Keratinocyte (primary cell): ENCODE results near the gene ADAMTS15. TPM values are rescaled to one million over a fixed set of nuclear protein-coding genes. Genes with fewer than 3 reads are reported as not detected.

ENCODE experiments used
- DNase-seq: peaks from one replicate; pipeline ENCODE4 v3.0.0-alpha.2; 2011; ENCODE audit warnings: low read depth, missing footprints, low spot score
- FAIRE-seq: peaks from 2 replicates; lab custom pipeline; 2011; peaks lifted over from hg19 to GRCh38; lab: Jason Lieb, UNC
- H2AFZ ChIP-seq: 2 replicates; pipeline ENCODE4 v1.6.0; 2012; ENCODE audit warnings: low read length, control low read depth, inconsistent platforms; ENCODE audit not compliant: control insufficient read depth
- H3K27ac ChIP-seq: 2 replicates; pipeline ENCODE4 v1.5.1; 2011; ENCODE audit warnings: low read length; ENCODE audit not compliant: control insufficient read depth, insufficient read depth
- H3K27me3 ChIP-seq: 3 replicates; pipeline ENCODE4 v1.6.0; 2011; ENCODE audit warnings: low read length; ENCODE audit not compliant: control insufficient read depth, insufficient read depth; ENCODE audit errors: extremely low read depth
- H3K36me3 ChIP-seq, 2 experiments: 2 replicates in 1 of 2; 3 replicates in 1 of 2; pipeline ENCODE4 v1.5.1; 2011; ENCODE audit warnings: low read length in 2 of 2, mild to moderate bottlenecking in 1 of 2; ENCODE audit not compliant: control insufficient read depth in 2 of 2, insufficient read depth in 2 of 2; ENCODE audit errors: extremely low read depth in 1 of 2
- H3K4me1 ChIP-seq: 3 replicates; pipeline ENCODE4 v1.5.1; 2011; ENCODE audit warnings: low read length; ENCODE audit not compliant: control insufficient read depth, insufficient read depth; ENCODE audit errors: extremely low read depth
- H3K4me2 ChIP-seq: 3 replicates; pipeline ENCODE4 v1.6.0; 2011; ENCODE audit warnings: low read depth, low read length; ENCODE audit not compliant: control insufficient read depth, insufficient read depth; ENCODE audit errors: extremely low read depth
- H3K4me3 ChIP-seq, 3 experiments: fragments of 200-600 bp in 1 of 3; sonication (generic) in 1 of 3; 2 replicates in 2 of 3; 3 replicates in 1 of 3; pipeline ENCODE4 v1.5.1; 2011 to 2016; ENCODE audit warnings: low read length in 3 of 3, mild to moderate bottlenecking in 3 of 3, control low read depth in 2 of 3, inconsistent platforms in 1 of 3, low read depth in 1 of 3, mixed read lengths in 1 of 3, mixed run types in 1 of 3, moderate library complexity in 1 of 3; ENCODE audit not compliant: control insufficient read depth in 2 of 3, insufficient read depth in 2 of 3; ENCODE audit errors: extremely low read depth in 1 of 3
- H3K79me2 ChIP-seq: 2 replicates; pipeline ENCODE4 v1.6.0; 2012; ENCODE audit warnings: low read length; ENCODE audit not compliant: control insufficient read depth, insufficient read depth
- H3K9ac ChIP-seq: 3 replicates; pipeline ENCODE4 v1.6.0; 2011; ENCODE audit warnings: low read length; ENCODE audit not compliant: control insufficient read depth, insufficient read depth; ENCODE audit errors: extremely low read depth
- H3K9me1 ChIP-seq: 3 replicates; pipeline ENCODE4 v1.6.0; 2011; ENCODE audit warnings: low read length; ENCODE audit not compliant: control insufficient read depth, insufficient read depth; ENCODE audit errors: extremely low read depth
- H3K9me3 ChIP-seq: 2 replicates; pipeline ENCODE4 v1.5.1; 2012; ENCODE audit warnings: low read depth, low read length; ENCODE audit not compliant: control insufficient read depth
- H4K20me1 ChIP-seq: 3 replicates; pipeline ENCODE4 v1.6.0; 2011; ENCODE audit warnings: low read length; ENCODE audit not compliant: control insufficient read depth, insufficient read depth; ENCODE audit errors: extremely low read depth
- EZH2 ChIP-seq: IDR thresholded peaks from one replicate; pipeline ENCODE4 v1.6.1; 2012; ENCODE audit warnings: inconsistent platforms, mild to moderate bottlenecking, low read length, moderate library complexity
- dilution Hi-C: fragments of 300-500 bp; cut with MboI; formaldehyde crosslinking; loops from one replicate; pipeline ENCODE4 v1.7.0; 2020; ENCODE audit warnings: low sequenced_read_pairs; ENCODE audit not compliant: extremely low pct_ligation_motif_present
- polyA plus RNA-seq, 5 experiments: library from polyadenylated mRNA; depleted of rRNA in 3 of 5; stranded (reverse) in 3 of 5; stranded (forward) in 1 of 5; unstranded in 1 of 5; fragments of >200 nt; gene quantifications; 1 replicate in 1 of 5; 2 replicates in 3 of 5; 3 replicates in 1 of 5; pipeline versions ENCODE4 v1.2.1 to v1.2.3, GENCODE V29; 2011 to 2012; ENCODE audit warnings: missing spikeins in 2 of 5, low read depth in 1 of 5, low replicate concordance in 1 of 5
- TF ChIP-seq, protein P1 (sequence below), 3 experiments: IDR thresholded peaks in 1 of 3; conservative IDR thresholded peaks in 1 of 3; optimal IDR thresholded peaks in 1 of 3; 2 replicates in 2 of 3; 3 replicates in 1 of 3; pipeline versions ENCODE3 to v1.5.1; 2011; ENCODE audit warnings: low read length in 3 of 3, mild to moderate bottlenecking in 3 of 3, moderate library complexity in 2 of 3, control low read depth in 1 of 3, inconsistent platforms in 1 of 3; ENCODE audit not compliant: insufficient read depth in 2 of 3; ENCODE audit errors: extremely low read depth in 1 of 3

ADAMTS15 gene
- polyA plus RNA-seq, 1 donor (not counting 4 experiments of a cell fraction or from before 2014, with no cell fraction given) = 0.30 TPM

DNA sequence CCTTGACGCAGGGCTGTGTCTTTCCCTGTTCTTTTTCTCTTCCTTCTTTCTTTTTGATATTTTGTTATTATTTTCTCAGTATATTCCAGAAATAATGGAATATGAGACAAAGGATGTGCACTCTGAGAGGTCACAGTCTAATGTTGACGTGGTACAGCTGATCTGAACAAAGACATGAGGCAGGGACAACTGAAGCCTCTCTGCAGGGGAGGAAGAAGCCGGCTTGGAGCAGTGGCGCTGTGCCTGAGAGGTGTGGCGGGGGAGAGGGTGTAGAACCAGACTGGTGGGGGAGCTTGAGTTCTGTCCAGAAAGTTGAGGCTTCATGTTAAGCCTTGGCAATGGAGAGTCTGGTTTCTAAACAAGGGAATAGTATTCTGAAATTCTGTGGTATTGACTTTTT is 34.7 kb downstream of the ADAMTS15 start:
- no peak overlapping the region for H3K9ac ChIP-seq
- no peak for DNase-seq
- no peaks in the 10 kb centered on the region for H4K20me1 ChIP-seq
- dilution Hi-C loops = no loop called here
- H3K9me1 ChIP-seq = no peaks in the 10 kb centered on the region
- no peak for TF ChIP-seq EZH2
- TF ChIP-seq, protein P1, sequence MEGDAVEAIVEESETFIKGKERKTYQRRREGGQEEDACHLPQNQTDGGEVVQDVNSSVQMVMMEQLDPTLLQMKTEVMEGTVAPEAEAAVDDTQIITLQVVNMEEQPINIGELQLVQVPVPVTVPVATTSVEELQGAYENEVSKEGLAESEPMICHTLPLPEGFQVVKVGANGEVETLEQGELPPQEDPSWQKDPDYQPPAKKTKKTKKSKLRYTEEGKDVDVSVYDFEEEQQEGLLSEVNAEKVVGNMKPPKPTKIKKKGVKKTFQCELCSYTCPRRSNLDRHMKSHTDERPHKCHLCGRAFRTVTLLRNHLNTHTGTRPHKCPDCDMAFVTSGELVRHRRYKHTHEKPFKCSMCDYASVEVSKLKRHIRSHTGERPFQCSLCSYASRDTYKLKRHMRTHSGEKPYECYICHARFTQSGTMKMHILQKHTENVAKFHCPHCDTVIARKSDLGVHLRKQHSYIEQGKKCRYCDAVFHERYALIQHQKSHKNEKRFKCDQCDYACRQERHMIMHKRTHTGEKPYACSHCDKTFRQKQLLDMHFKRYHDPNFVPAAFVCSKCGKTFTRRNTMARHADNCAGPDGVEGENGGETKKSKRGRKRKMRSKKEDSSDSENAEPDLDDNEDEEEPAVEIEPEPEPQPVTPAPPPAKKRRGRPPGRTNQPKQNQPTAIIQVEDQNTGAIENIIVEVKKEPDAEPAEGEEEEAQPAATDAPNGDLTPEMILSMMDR (optimal IDR thresholded peaks at IDR 0.05 in 1 of 3, IDR thresholded peaks at IDR 0.05 in 1 of 3, conservative IDR thresholded peaks at IDR 0.05 in 1 of 3; ENCODE audit: extremely low read depth in 1 of 3, insufficient read depth in 2 of 3, low read length in 3 of 3) = no peak
- no peak overlapping the region for H3K27ac ChIP-seq
- H2AFZ ChIP-seq = no peak overlapping the region
- no peak overlapping the region for H3K4me2 ChIP-seq
- H3K4me1 ChIP-seq = no peaks in the 10 kb centered on the region
- H3K79me2 ChIP-seq = no peaks in the 10 kb centered on the region
- H3K9me3 ChIP-seq = no peaks in the 10 kb centered on the region
- no peaks in the 10 kb centered on the region for H3K27me3 ChIP-seq
- H3K4me3 ChIP-seq = no peak overlapping the region
- H3K36me3 ChIP-seq = no peaks in the 10 kb centered on the region
- no peak for FAIRE-seq

DNA sequence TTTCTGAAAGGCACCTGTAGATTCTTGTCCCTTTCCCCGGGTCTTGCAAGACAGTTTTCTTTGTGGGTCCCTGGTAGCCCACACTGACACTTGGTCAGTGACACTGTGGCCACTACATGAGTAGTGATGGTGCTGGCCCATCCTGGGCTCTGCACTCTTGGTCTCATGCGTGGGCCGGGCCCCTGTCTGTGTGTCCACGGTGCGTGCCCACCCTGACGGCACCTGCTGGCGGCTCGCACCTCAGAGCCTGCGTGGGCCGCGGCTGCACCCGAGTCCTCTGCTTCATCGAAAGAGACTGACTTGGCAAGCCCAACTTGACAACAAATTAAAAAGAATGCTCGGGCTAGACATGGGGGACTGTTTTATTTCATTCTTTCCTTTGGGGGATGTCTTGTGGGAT is 37.5 kb downstream of the ADAMTS15 start:
- Histone ChIP-seq H4K20me1 (no peaks in the 10 kb centered on the region), H3K27me3 (no peaks in the 10 kb centered on the region), H3K4me1 (no peaks in the 10 kb centered on the region), H2AFZ (no peak overlapping the region), H3K79me2 (no peaks in the 10 kb centered on the region), H3K36me3 (no peaks in the 10 kb centered on the region), H3K9me1 (no peaks in the 10 kb centered on the region), H3K4me3 (no peak overlapping the region), H3K4me2 (no peak overlapping the region), H3K9me3 (no peaks in the 10 kb centered on the region), H3K9ac (no peak overlapping the region), H3K27ac (no peak overlapping the region)
- FAIRE-seq = no peak
- TF ChIP-seq, protein P1 (optimal IDR thresholded peaks at IDR 0.05 in 1 of 3, IDR thresholded peaks at IDR 0.05 in 1 of 3, conservative IDR thresholded peaks at IDR 0.05 in 1 of 3; ENCODE audit: extremely low read depth in 1 of 3, insufficient read depth in 2 of 3, low read length in 3 of 3) = no peak
- TF ChIP-seq EZH2 = no peak
- dilution Hi-C loops = no loop called here
- no peak for DNase-seq
